GF-D8 (cell line): ENCODE results near the gene RANBP2.

Experiments
- DNase-seq: peaks from one replicate; lab custom pipeline; 2025; lab: John Stamatoyannopoulos, UW

Gene RANBP2

GRCh38 chr2:108778857-108779256 is 59.6 kb downstream of the RANBP2 start:
- peak; percentile 15 for DNase-seq

- DNase-seq: no peak
These were observed 66.7 kb downstream of the RANBP2 start for GRCh38 chr2:108786008-108786353.

- DNase-seq: peak; percentile 79
These were observed 67.3 kb downstream of the RANBP2 start, which contains the start of gene CCDC138 for GRCh38 chr2:108786354-108787215. Gene CCDC138, plus strand, starts transcription at chr2:108786771. Its CDS starts 52 bp downstream, at chr2:108786823.

GRCh38 chr2:108787216-108787541 is 67.9 kb downstream of the RANBP2 start:
- DNase-seq: no peak

- no peak for DNase-seq
These were observed 83.9 kb downstream of the RANBP2 start for GRCh38 chr2:108803045-108803736.

- DNase-seq: no peak
These were observed 85.8 kb downstream of the RANBP2 start for GRCh38 chr2:108805032-108805431.

GRCh38 chr2:108805782-108806181 is 86.5 kb downstream of the RANBP2 start:
- no peak for DNase-seq

GRCh38 chr2:108806371-108807113 is 87.3 kb downstream of the RANBP2 start:
- DNase-seq: no peak

- no peak for DNase-seq
These were observed 90.7 kb downstream of the RANBP2 start for GRCh38 chr2:108809936-108810335.

- DNase-seq: no peak
These were observed 92.0 kb downstream of the RANBP2 start for GRCh38 chr2:108810993-108811957.

GRCh38 chr2:108813732-108814131 is 94.5 kb downstream of the RANBP2 start:
- no peak for DNase-seq

- DNase-seq: no peak
These were observed 101.2 kb downstream of the RANBP2 start for GRCh38 chr2:108820482-108820881.

GRCh38 chr2:108823286-108823685 is 104.0 kb downstream of the RANBP2 start:
- DNase-seq: no peak

GRCh38 chr2:108824316-108825070 is 105.2 kb downstream of the RANBP2 start:
- DNase-seq: no peak

- DNase-seq: no peak
These were observed 106.0 kb downstream of the RANBP2 start for GRCh38 chr2:108825254-108825653.

- DNase-seq: no peak
These were observed 106.5 kb downstream of the RANBP2 start for GRCh38 chr2:108825736-108826135.

- no peak for DNase-seq
These were observed 110.5 kb downstream of the RANBP2 start for GRCh38 chr2:108829578-108830310.

- no peak for DNase-seq
These were observed 113.9 kb downstream of the RANBP2 start for GRCh38 chr2:108833219-108833618.

GRCh38 chr2:108834620-108835019 is 115.3 kb downstream of the RANBP2 start:
- DNase-seq: no peak

GRCh38 chr2:108835040-108835439 is 115.8 kb downstream of the RANBP2 start:
- DNase-seq: no peak
